ENCODE data around the gene RASSF4.
A peak's percentile ranks its signal among the peaks of the same experiment; 100 is the strongest.

Gene RASSF4

GRCh38 chr10:44965651-44966097, 6.1 kb downstream of the RASSF4 start:
- ATAC-seq (ENCODE audit: low read depth) (no peak), DNase-seq (ENCODE audit: low spot score) (no peak)
- Histone ChIP-seq H3K4me3 (ENCODE audit: severe bottlenecking) (no peak overlapping the region), H3K9me3 (ENCODE audit: severe bottlenecking) (no peaks in the 10 kb centered on the region), H3K4me1 (ENCODE audit: insufficient read depth, poor library complexity, severe bottlenecking) (no peaks in the 10 kb centered on the region), H3K36me3 (ENCODE audit: low read depth) (no peaks in the 10 kb centered on the region), H3K27me3 (ENCODE audit: insufficient read depth, poor library complexity, severe bottlenecking) (no peaks in the 10 kb centered on the region), H3K27ac (ENCODE audit: poor library complexity, severe bottlenecking) (no peak overlapping the region)
- no peak for TF ChIP-seq CTCF (IDR thresholded peaks at IDR 0.05; ENCODE audit: poor library complexity, severe bottlenecking)

GRCh38 chr10:44966129-44966815, 6.7 kb downstream of the RASSF4 start:
- H3K4me1 ChIP-seq (ENCODE audit: insufficient read depth, poor library complexity, severe bottlenecking) = no peaks in the 10 kb centered on the region
- ATAC-seq (ENCODE audit: low read depth) = no peak
- no peaks in the 10 kb centered on the region for H3K9me3 ChIP-seq (ENCODE audit: severe bottlenecking)
- no peaks in the 10 kb centered on the region for H3K27me3 ChIP-seq (ENCODE audit: insufficient read depth, poor library complexity, severe bottlenecking)
- DNase-seq (ENCODE audit: low spot score) = no peak
- H3K36me3 ChIP-seq (ENCODE audit: low read depth) = no peaks in the 10 kb centered on the region
- H3K27ac ChIP-seq (ENCODE audit: poor library complexity, severe bottlenecking) = no peak overlapping the region
- H3K4me3 ChIP-seq (ENCODE audit: severe bottlenecking) = no peak overlapping the region
- TF ChIP-seq CTCF (IDR thresholded peaks at IDR 0.05; ENCODE audit: poor library complexity, severe bottlenecking) = no peak

GRCh38 chr10:44966816-44967509, 7.4 kb downstream of the RASSF4 start:
- DNase-seq (ENCODE audit: low spot score) (no peak), ATAC-seq (ENCODE audit: low read depth) (no peak)
- peak; percentile 27 for TF ChIP-seq CTCF (IDR thresholded peaks at IDR 0.05; ENCODE audit: poor library complexity, severe bottlenecking)
- Histone ChIP-seq H3K27ac (ENCODE audit: poor library complexity, severe bottlenecking) (no peak overlapping the region), H3K4me1 (ENCODE audit: insufficient read depth, poor library complexity, severe bottlenecking) (no peaks in the 10 kb centered on the region), H3K4me3 (ENCODE audit: severe bottlenecking) (no peak overlapping the region), H3K36me3 (ENCODE audit: low read depth) (no peaks in the 10 kb centered on the region), H3K9me3 (ENCODE audit: severe bottlenecking) (no peaks in the 10 kb centered on the region), H3K27me3 (ENCODE audit: insufficient read depth, poor library complexity, severe bottlenecking) (no peaks in the 10 kb centered on the region)

GRCh38 chr10:44967616-44968015, 8.0 kb downstream of the RASSF4 start:
- H3K4me3 ChIP-seq (ENCODE audit: severe bottlenecking) = no peak overlapping the region
- H3K4me1 ChIP-seq (ENCODE audit: insufficient read depth, poor library complexity, severe bottlenecking) = no peaks in the 10 kb centered on the region
- H3K27ac ChIP-seq (ENCODE audit: poor library complexity, severe bottlenecking) = no peak overlapping the region
- no peaks in the 10 kb centered on the region for H3K9me3 ChIP-seq (ENCODE audit: severe bottlenecking)
- DNase-seq (ENCODE audit: low spot score) (no peak), ATAC-seq (ENCODE audit: low read depth) (no peak)
- TF ChIP-seq CTCF (IDR thresholded peaks at IDR 0.05; ENCODE audit: poor library complexity, severe bottlenecking) = no peak
- no peaks in the 10 kb centered on the region for H3K27me3 ChIP-seq (ENCODE audit: insufficient read depth, poor library complexity, severe bottlenecking)
- H3K36me3 ChIP-seq (ENCODE audit: low read depth) = no peaks in the 10 kb centered on the region

GRCh38 chr10:44968091-44968490, 8.5 kb downstream of the RASSF4 start:
- no peak overlapping the region for H3K4me3 ChIP-seq (ENCODE audit: severe bottlenecking)
- ATAC-seq (ENCODE audit: low read depth) (no peak), DNase-seq (ENCODE audit: low spot score) (no peak)
- H3K36me3 ChIP-seq (ENCODE audit: low read depth) = no peaks in the 10 kb centered on the region
- no peaks in the 10 kb centered on the region for H3K9me3 ChIP-seq (ENCODE audit: severe bottlenecking)
- no peaks in the 10 kb centered on the region for H3K4me1 ChIP-seq (ENCODE audit: insufficient read depth, poor library complexity, severe bottlenecking)
- H3K27me3 ChIP-seq (ENCODE audit: insufficient read depth, poor library complexity, severe bottlenecking) = no peaks in the 10 kb centered on the region
- no peak for TF ChIP-seq CTCF (IDR thresholded peaks at IDR 0.05; ENCODE audit: poor library complexity, severe bottlenecking)
- H3K27ac ChIP-seq (ENCODE audit: poor library complexity, severe bottlenecking) = no peak overlapping the region

All from RWPE2 (cell line).